GM19397 (cell line): Measurements from ENCODE around the gene DDX51.
"Not testable (repeated sequence)": the region's sequence is repeated elsewhere in the genome, so short reads cannot be mapped to it uniquely, and the experiment has no call there.

Source experiments
- ATAC-seq: cut with Tn5 transposase; IDR thresholded peaks from one replicate; pipeline ENCODE4 v1.9.1; 2021; ENCODE audit warnings: mild to moderate bottlenecking, moderate library complexity; ENCODE audit not compliant: unreplicated experiment

The DDX51 gene

DNA sequence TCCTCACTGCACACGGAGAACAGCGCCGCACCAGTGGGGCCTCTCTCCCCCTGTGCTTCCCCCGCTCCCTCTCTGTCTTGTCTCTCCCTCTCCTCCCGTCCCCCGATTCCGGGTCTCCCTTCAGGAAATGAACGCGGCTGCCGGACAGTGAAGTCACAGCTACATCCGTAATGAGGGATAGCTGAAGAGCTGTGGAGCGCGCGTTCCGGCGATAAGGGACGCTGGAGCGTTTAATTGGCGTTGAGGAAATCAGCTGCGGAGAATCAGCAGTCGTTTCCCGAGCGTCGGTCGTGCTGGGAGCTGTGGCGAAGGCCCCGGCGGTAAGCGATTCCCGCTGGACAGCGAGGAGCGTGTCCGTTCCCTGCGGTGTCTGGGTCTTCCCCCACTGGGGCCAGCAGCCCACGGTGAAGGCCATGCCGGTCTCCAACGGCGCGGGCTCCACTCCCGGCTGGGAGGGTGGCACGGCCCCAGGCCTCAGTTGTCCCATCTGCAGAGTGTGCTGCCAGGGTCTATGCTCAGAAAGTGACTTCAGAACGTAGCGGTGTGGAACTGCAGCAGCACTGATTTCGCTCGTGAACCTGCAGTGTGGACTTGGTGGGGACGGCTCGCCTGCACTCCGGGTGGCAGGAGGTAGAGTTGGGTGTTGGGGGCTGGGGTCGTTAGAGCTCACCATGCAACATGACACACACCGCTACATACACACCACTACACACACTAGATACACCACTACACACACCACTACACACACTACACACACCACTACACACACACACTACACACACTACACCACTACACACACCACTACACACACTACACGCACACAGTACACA is 11.0 kb upstream of the DDX51 start:
- no peak for ATAC-seq

DNA sequence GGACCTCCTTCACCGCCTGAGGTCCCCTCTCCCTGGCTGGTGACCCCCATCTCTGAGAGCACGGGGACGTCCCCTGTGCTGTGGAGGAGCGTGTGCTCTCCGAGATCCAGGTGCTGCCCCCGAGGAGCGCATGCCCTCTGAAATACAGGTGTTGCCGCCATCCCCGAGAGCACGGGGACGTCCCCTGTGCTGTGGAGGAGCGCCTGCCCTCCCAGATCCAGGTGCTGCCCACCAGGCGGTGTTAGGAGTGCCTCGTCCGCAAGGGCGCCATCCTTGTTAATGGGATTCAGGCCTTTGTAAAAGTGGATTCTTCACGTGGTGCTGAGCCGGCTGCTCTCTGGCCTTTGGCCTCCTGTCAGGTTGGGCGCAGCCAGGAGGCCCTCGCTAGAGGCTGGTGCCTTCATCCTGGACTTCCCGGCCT is 10.2 kb upstream of the DDX51 start:
- no peak for ATAC-seq

DNA sequence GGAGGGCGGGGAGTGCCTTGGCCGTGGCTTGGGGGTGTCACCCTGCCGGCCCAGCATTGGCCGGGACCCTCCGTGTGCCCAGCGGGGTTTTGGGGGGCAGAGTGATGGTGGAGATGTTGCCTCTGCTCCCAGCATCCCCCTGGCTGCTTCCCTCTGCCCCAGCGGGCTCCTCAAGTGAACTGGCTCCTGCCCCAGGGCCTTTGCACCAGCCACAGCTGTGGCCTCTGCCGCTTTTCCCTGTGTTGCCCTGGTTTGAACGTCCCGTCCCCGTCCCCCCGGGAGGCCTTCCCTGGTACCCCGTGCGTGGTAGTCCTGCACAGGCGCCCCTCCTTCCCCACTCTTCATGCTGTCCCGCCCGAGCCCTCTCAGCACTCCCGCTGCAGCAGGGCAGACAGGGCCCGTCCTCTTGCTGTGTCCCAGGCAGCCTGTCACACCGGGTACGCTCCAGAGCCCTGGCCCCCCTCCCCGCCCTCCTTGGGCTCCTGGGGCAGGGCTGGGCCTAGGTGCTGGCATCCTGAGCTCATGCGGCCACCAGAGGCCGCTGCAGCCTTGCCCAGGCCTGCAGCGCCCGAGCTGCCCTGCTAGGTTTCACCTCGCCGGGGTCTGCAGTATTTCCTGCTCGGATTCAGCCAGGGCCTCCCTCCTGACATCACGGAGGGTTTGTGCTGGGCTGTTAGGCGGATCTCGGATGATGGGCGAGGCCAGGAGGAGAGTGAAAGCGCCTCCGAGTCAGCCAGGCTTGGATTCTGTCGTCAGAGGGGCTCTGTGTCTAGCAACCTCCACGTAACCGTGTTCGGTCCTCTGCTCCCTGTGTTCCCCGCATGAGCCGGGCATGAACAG is 9.6 kb upstream of the DDX51 start:
- peak; percentile 88 for ATAC-seq

DNA sequence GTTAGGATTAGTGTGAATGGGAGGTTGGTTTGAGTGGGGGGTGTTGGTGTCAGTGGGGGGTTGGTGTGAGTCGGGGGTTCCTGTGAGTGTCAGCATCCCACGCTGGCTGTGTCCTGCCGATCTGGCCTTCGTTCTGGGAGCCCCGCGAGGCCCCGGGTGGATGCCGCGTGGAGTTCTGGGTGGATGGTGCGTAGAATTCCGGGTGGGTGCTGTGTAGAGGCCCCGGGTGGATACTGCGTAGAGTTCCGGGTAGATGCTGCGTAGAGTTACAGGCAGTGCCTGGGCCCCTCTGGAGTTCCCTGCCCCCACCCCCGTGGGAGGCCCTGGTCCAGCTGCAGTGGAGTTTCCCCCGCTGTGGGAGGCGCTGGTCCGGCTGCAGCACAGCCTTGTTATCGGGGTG is 8.8 kb upstream of the DDX51 start:
- no peak for ATAC-seq

DNA sequence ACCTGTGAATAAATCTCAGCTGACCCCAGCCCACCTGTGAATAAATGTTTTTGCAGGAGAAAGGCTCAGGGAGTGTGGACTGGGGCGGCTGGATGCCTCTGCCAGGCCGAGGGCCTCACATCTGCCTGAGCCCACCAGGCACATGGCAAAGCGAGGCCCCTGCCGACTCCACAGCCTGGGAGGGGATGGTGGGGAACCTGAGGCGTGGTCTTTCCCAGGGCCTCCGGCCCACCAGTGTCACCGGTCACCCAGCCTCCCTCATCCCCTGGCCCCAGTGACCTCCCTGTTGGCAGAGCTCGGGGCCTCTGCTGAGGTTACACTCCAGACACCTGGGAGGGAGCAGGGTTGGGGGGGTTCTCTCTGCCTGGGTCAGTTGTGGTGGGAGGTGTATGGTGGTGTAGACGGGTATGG is 8.3 kb upstream of the DDX51 start:
- ATAC-seq, result no peak

DNA sequence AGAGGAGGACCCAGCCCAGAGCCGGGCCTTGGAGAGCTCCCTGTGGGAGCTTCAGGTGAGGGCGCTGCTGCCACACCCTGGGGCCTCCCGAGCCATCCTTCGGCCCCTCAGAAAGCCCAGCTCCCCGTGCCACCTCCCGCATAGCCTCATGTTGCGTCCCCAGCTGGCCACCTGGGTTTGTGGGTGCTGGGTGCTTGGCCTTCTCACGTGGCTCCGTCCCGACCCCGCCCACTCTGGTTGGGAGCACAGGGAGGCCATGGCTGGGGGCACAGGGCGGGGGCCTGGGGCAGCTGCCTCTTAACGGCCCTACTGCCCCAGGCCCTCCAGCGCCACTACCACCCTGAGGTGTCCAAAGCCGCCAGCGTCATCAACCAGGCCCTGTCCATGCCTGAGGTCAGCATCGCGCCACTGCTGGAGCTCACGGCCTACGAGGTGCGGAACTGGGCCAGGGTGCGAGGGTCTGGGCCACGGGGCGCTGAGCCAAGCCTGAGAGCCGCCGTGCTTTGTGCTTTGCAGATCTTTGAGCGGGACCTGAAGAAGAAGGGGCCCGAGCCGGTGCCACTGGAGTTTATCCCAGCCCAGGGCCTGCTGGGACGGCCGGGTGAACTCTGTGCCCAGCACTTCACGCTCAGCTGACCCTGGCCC is 7.8 kb upstream of the DDX51 start:
- ATAC-seq, result no peak

DNA sequence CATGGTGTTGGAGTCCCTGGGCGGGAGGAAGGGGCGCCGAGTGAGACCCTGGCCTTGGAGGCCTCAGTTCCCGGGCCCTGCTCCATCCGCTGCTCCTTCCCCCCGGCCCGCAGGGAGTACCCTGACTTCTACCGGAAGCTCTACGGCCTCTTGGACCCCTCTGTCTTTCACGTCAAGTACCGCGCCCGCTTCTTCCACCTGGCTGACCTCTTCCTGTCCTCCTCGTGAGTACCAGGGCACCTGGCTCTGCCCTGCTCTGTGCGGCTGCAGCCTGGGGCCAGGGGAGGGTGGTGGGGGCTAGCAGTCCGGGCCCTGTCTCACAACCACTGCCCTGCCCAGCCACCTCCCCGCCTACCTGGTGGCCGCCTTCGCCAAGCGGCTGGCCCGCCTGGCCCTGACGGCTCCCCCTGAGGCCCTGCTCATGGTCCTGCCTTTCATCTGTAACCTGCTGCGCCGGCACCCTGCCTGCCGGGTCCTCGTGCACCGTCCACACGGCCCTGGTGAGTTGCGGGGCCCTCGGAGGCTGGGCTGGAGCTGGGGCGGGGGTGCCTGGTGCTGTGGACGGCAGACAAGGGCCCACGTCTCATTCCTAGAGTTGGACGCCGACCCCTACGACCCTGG is 7.1 kb upstream of the DDX51 start:
- ATAC-seq, result no peak

DNA sequence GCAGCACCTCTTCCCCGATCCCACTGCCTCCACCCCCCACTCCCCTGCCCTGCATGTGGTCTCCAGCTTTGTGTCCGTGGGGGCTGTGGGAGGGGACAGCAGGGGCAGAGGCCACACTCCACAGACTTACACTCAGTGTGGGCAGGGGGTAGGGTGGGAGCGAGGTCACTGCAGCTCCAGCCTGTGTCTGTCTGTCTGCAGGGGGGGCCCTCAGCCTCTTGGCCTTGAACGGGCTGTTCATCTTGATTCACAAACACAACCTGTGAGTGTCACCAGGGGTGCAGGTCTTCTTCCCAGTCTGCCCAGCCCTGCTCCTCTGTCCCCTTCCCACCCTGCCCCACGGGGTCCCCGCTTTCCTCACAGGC is 6.6 kb upstream of the DDX51 start:
- no peak for ATAC-seq

DNA sequence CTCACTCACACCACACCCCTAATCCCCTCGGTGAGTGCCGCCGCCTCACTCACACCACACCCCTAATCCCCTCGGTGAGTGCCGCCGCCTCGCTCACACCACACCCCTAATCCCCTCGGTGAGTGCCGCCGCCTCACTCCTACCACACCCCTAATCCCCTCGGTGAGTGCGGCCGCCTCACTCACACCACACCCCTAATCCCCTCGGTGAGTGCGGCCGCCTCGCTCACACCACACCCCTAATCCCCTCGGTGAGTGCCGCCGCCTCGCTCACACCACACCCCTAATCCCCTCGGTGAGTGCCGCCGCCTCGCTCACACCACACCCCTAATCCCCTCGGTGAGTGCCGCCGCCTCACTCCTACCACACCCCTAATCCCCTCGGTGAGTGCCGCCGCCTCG is 5.4 kb upstream of the DDX51 start:
- not testable (repeated sequence) for ATAC-seq

DNA sequence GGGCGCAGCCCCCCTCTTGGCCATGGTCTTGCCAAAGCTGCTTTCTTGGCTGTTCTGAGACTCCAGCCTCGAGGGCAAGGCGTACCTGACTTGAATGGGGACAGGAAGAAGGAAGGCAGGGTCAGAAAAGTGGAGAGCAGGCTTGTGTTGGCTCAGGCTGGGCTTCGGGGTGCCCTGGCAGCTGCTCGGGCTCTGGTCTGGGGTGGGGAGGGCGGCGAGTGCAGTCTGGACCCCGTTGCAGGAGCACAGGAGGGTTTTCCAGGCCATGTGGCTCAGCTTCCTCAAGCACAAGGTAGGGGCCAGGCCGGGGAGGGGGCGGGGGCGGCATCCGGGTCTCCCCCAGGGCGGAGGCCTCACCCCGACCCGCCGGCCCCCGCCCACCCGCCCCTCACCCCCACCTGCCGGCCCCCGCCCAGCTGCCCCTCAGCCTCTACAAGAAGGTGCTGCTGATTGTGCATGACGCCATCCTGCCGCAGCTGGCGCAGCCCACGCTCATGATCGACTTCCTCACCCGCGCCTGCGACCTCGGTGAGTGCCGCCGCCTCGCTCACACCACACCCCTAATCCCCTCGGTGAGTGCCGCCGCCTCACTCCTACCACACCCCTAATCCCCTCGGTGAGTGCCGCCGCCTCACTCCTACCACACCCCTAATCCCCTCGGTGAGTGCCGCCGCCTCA is 4.4 kb upstream of the DDX51 start:
- ATAC-seq, result no peak

DNA sequence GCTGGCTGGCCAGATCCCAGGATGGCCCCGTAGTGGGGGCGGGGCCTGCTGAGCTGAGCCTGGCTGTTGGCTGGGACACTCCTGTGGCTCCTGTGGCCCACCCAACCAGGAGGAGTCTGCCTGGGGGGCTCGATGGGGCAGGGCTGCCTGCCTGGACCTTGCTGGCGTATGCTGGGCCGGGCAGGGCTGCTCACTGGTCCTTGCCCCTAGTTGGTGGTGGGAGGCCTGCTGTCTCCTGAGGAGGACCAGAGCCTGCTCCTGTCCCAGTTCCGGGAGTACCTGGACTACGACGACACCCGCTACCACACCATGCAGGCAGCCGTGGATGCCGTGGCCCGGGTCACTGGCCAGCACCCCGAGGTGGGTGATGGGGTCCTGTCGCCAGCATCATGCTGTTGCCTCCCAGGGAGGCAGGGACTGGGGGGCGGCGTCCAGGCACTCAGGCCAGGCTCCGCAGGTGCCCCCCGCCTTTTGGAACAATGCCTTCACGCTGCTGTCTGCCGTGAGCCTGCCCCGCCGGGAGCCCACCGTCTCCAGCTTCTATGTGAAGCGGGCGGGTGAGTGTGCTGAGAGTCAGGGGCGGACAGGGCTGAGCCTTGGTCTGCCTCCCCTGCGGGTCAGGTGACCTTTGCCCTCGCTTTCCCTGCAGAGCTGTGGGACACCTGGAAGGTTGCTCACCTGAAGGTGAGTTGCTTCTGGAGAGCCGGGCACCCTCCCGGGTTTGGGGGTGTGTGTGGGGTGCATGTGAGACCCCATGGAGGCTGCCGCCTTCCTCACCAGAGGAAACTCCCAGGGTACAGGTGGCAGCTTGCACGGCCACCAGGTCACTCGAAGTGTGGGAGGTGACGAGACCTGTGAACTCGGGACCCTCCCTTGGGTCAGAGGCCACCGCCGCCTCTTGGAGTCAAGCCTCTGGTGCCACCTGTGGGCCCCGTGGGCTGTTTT is 3.6 kb upstream of the DDX51 start:
- ATAC-seq, result no peak

DNA sequence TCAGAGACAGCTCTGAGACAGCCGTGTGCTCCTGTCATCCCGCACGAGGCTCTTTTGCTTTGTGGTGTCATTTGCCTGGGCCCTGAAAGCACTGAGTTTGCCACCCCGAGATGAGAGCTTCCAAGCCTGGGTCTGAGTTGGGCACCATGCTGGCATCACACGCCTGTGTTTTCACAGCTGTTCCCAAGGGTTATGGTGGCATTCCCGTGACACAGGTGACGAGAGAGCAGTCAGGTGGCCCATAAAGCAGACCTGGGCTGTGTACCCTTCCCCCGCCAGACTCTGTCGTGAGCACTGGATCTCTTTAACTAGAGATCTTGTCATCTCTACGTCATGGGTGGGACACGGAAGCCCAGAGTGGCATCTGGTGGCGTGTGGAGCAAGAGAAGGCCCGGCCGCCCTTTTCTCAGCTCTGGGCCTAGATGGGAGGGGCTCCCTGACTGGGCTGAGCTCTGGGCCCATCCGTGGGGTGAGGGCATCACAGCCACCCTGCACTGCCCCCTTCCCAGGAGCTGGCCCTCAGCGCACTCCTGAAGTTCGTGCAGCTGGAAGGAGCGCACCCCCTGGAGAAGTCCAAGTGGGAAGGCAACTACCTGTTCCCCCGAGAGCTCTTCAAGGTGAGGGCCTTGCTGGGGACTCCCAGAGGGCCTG is 2.8 kb upstream of the DDX51 start:
- no peak for ATAC-seq

DNA sequence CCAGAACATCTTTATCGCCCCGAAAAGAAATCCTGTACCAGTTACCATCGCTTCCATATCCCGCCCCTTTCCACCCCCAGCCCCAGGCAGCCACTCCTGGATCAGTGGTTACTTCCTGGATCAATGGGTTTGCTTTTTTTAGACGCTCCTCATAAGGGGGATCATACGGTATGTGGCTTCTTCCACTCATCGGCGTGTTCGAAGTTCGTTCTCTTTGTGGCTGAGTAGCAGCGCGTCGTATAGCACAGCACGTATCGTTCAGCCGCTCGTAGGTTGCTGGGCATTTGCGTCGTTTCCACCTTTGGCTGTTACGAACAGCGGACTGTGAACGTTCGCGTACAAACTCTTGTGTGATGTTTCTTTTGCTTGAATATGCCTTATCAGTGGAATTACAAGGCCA is 2.0 kb upstream of the DDX51 start:
- no peak for ATAC-seq

DNA sequence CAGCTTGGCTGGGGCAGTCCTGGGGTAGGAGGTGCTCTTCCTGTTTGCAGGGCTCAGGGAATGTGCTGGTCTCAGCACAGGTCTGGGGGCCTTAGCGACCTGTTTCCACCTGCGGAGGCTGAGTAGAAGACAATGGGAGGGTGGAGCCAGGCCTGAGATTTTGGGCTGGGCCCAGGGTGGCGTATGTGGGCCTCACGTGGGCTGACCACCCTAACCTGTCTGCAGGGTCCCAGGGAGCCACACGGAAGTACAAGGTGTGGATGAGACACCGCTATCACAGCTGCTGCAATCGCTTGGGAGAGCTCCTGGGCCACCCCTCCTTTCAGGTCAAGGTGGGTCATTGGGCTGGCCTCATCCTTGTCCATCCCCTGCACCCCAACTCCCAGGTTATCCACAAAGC is 1.2 kb upstream of the DDX51 start:
- ATAC-seq, result no peak

DNA sequence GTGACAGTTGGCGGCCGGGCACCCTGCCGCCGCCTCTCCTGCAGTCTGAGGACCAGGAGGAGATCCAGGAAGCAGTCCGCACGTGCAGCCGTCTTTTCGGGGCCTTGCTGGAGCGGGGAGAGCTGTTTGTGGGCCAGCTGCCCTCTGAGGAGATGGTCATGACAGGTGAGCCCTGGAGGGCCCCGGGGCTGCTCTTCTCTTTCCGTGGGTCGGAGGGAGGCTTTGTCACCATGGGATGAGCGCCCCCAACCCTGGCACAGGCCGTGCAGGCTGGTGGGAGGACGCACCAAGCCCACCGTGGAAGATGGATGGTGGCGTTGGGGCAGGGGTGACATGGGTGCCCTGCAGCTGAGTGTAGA is 670 bp upstream of the DDX51 start:
- ATAC-seq, result no peak

DNA sequence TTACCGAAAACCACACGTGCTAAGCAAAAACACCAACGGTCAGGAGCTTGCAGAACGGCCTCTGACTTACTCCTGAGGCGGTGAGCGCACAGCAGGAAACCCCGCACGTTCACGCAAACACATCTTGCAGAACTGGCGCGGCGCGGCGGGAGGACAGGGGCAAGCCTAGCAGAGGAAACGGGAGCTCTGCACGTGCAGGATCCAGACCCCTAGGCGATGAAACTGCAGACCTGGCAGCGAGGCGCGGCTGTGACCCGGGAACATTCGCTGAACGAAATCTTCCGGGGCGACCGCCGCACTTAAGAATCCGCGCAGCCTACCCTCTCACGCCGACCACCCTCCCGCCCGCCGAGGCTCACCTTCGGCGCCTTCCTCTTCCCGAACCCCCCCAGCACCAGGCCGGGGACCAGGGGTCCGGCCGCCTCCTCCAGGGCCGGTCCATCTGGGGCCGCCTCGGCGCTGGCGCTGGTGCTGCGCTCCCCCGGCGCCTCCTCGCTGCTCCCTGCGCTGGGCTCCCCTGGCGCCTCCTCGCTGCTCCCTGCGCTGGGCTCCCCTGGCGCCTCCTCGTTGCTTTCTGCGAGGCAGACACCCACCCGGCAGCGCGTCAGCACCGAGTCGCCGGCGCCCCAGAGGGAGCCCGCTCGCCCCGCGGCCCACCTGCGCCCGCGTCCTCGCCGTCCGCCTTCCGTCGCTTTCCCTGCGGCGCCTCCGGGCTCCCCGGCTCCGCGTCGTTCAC is 615 bp downstream of the DDX51 start:
- ATAC-seq, result peak; percentile 30

DNA sequence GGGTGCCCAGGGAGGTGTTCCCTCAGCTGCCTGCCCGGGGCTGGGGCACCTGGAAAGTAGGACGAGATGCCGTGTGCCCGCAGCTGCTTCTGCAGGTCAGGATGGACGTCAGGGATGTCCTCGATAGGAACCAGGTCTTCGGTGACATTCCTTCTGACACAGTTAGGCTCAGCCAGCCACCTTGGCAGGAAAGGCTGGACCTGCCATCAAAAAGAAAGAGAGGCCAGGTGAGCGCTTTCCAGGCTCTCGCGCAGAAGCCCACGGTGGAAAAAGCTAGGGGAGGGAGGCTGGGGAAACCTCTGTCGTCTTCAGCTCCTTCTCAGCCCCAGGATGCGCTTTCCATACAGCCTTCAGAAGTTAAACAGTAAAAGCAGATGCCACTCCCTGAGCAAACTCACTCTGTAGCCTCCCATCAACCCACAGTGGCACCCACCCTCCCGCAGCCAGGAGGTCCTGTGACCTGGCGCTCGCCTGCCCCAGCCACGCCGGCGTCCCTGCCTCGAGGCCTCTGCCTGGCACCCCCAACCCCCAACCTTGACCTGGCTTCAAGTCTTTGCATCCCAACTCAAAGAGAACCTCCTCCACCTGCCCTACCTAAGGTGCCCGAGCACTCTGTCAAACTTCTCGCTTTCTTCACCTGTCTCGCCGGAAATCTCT is 1.3 kb downstream of the DDX51 start:
- no peak for ATAC-seq
